DND-41 (cell line): ENCODE measurements around the gene RFK.

Experiments used
- EZH2 ChIP-seq: IDR thresholded peaks from 3 replicates; pipeline ENCODE4 v1.6.1; 2012; ENCODE audit warnings: borderline replicate concordance, low read depth, mild to moderate bottlenecking, moderate library complexity, low read length, inconsistent platforms; ENCODE audit not compliant: severe bottlenecking
- TF ChIP-seq, protein P1 (sequence below): IDR thresholded peaks from 2 replicates; pipeline ENCODE4 v1.5.1; 2012; ENCODE audit warnings: borderline replicate concordance, low read length, moderate library complexity, mild to moderate bottlenecking; ENCODE audit not compliant: poor library complexity, severe bottlenecking; ENCODE audit errors: extremely low read depth

DNA sequence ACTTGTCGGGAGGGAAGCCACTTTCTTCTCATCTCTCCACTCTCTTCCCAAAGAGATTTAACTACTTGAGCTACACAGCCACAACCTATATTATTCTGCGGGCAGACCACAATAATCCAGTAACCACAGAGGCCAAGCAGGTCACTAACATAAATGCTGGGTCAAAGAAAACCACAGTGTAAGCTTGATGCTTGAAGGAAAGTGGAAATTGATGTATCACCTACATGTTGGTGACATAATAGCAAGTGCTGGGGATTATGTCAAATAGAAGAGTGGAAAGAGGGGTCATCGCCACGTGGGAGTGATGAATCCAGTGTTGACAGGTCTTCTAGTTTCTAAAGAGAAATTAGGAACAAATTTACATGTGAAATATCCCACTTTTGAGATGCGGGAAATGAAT, 40.9 kb downstream of the RFK start:
- TF ChIP-seq, protein P1, sequence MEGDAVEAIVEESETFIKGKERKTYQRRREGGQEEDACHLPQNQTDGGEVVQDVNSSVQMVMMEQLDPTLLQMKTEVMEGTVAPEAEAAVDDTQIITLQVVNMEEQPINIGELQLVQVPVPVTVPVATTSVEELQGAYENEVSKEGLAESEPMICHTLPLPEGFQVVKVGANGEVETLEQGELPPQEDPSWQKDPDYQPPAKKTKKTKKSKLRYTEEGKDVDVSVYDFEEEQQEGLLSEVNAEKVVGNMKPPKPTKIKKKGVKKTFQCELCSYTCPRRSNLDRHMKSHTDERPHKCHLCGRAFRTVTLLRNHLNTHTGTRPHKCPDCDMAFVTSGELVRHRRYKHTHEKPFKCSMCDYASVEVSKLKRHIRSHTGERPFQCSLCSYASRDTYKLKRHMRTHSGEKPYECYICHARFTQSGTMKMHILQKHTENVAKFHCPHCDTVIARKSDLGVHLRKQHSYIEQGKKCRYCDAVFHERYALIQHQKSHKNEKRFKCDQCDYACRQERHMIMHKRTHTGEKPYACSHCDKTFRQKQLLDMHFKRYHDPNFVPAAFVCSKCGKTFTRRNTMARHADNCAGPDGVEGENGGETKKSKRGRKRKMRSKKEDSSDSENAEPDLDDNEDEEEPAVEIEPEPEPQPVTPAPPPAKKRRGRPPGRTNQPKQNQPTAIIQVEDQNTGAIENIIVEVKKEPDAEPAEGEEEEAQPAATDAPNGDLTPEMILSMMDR, result no peak
- TF ChIP-seq EZH2, result no peak
